Calu3 (cell line): ENCODE results near the gene ALPK3. TPM values are rescaled to one million over a fixed set of nuclear protein-coding genes. Genes with fewer than 3 reads are reported as not detected.

ENCODE experiments used
- BruUV-seq: library from RNA; stranded (reverse); fragments of 400-500 nt; replicated peaks from 2 replicates; lab custom pipeline; 2021; lab: Mats Ljungman, UMichigan
- CTCF ChIA-PET: fragments of 300-600 bp; sonication (Branson Sonifier 250); formaldehyde crosslinking; loops from one replicate; lab custom pipeline; 2022; ENCODE audit warnings: antibody characterized with exemption; lab: Charles Lee
- DNase-seq: peaks from one replicate; pipeline ENCODE4 v3.0.0; 2022
- H3K27ac Mint-ChIP-seq: one replicate; pipeline ENCODE4 v1.8.0; 2022; ENCODE audit warnings: mixed read lengths; ENCODE audit not compliant: unreplicated experiment
- H3K27me3 Mint-ChIP-seq: one replicate; pipeline ENCODE4 v1.8.0; 2022; ENCODE audit warnings: mixed read lengths; ENCODE audit not compliant: unreplicated experiment
- H3K36me3 Mint-ChIP-seq: one replicate; pipeline ENCODE4 v1.8.0; 2022; ENCODE audit warnings: mild to moderate bottlenecking, moderate library complexity, mixed read lengths; ENCODE audit not compliant: insufficient read depth, unreplicated experiment
- H3K4me1 Mint-ChIP-seq: one replicate; pipeline ENCODE4 v1.8.0; 2022; ENCODE audit warnings: mild to moderate bottlenecking, low read depth, mixed read lengths; ENCODE audit not compliant: unreplicated experiment
- H3K4me3 Mint-ChIP-seq: one replicate; pipeline ENCODE4 v1.8.0; 2022; ENCODE audit warnings: mild to moderate bottlenecking, low read depth, moderate library complexity, mixed read lengths; ENCODE audit not compliant: unreplicated experiment
- H3K9me3 Mint-ChIP-seq: one replicate; pipeline ENCODE4 v1.8.0; 2022; ENCODE audit warnings: low read depth, mixed read lengths; ENCODE audit not compliant: unreplicated experiment
- intact Hi-C: fragments of 100-400 bp; cut with micrococcal nuclease; formaldehyde crosslinking; loops from one replicate; pipeline ENCODE4 v1.10.0; 2022; ENCODE audit not compliant: unreplicated experiment
- total RNA-seq: library from RNA; stranded (reverse); gene quantifications from 2 replicates; pipeline ENCODE4 v1.2.3, GENCODE V29; 2022
- TF ChIP-seq, protein P1 (sequence below): fragments of 200-600 bp; IDR thresholded peaks from one replicate; pipeline ENCODE4 v1.8.0; 2022; ENCODE audit warnings: antibody characterized with exemption; ENCODE audit not compliant: unreplicated experiment

The ALPK3 gene
- total RNA-seq, 1 experiment from 2014 or later = 4.6 TPM

DNA sequence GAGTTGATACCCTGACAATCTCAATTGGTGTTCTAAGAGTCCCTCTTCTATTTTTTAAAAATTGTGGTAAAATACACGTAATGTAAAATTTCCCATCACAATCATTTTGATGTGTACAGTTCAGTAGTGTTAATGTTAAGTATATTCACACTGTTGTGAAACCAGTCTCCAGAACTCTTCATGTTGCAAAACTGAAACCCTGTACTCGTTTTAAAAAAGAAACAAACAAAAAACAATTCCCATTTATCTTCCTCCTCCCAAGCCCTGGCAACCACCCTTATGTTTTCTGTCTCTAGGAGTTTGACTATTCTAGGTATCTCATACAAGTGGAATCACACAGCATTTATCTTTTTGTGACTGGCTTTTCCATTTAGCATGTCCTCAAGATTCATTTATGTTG lies 28.7 kb upstream of the ALPK3 start:
- CTCF ChIA-PET = no interaction called here
- Mint-ChIP-seq H3K9me3 (no peaks in the 10 kb centered on the region), H3K27ac (no peak overlapping the region), H3K4me3 (no peak overlapping the region), H3K36me3 (peaks cover 67% of the 10 kb centered on the region), H3K4me1 (peaks cover 8% of the 10 kb centered on the region), H3K27me3 (no peaks in the 10 kb centered on the region)
- no peak for DNase-seq
- no TSS peak for BruUV-seq
- intact Hi-C loops = no loop called here
- TF ChIP-seq, protein P1, sequence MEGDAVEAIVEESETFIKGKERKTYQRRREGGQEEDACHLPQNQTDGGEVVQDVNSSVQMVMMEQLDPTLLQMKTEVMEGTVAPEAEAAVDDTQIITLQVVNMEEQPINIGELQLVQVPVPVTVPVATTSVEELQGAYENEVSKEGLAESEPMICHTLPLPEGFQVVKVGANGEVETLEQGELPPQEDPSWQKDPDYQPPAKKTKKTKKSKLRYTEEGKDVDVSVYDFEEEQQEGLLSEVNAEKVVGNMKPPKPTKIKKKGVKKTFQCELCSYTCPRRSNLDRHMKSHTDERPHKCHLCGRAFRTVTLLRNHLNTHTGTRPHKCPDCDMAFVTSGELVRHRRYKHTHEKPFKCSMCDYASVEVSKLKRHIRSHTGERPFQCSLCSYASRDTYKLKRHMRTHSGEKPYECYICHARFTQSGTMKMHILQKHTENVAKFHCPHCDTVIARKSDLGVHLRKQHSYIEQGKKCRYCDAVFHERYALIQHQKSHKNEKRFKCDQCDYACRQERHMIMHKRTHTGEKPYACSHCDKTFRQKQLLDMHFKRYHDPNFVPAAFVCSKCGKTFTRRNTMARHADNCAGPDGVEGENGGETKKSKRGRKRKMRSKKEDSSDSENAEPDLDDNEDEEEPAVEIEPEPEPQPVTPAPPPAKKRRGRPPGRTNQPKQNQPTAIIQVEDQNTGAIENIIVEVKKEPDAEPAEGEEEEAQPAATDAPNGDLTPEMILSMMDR = no peak

DNA sequence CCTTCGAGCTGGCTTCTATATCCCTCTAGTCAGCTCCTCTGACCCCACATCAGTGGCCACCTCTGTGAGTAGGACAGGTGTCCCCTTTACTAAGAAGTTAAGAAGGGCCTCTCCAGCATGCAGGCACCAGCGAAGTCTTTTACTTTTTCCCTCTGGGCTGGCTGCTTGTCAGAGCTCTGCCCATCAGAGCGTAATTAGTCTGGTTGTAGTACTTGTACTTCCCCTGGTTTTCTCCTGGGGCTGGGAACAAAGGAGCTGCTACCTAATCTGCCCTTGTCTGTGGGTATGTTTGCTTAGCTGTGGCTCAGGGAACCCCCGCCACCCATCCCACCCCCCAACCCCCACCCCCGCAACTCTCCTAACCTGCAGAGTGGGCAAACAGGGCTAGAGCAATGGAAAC lies 27.4 kb upstream of the ALPK3 start:
- no peak overlapping the region for H3K27ac Mint-ChIP-seq
- TF ChIP-seq, protein P1 = no peak
- no peak for DNase-seq
- H3K4me1 Mint-ChIP-seq = peaks cover 8% of the 10 kb centered on the region
- peaks cover 62% of the 10 kb centered on the region for H3K36me3 Mint-ChIP-seq
- H3K27me3 Mint-ChIP-seq = no peaks in the 10 kb centered on the region
- intact Hi-C loops = no loop called here
- CTCF ChIA-PET = no interaction called here
- no peaks in the 10 kb centered on the region for H3K9me3 Mint-ChIP-seq
- no peak overlapping the region for H3K4me3 Mint-ChIP-seq
- no TSS peak for BruUV-seq

DNA sequence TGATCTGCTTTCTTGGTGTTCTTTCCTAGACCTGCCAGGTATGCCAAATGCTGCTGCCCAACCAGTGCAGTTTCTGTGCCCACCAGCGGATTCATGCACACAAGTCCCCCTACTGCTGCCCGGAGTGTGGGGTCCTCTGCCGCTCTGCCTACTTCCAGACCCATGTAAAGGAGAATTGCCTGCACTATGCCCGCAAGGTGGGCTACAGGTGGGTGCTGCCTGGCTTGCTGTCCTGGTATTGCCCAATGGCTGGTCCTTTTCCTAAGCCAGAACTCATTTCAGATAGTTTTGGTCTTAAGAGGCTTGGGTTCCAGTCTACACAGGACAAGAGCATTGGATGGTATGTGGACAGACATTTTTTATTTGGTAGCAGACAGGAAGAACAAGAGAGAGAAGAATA lies 26.5 kb upstream of the ALPK3 start:
- TF ChIP-seq, protein P1 = no peak
- no peak overlapping the region for H3K4me3 Mint-ChIP-seq
- no peaks in the 10 kb centered on the region for H3K9me3 Mint-ChIP-seq
- peaks cover 53% of the 10 kb centered on the region for H3K36me3 Mint-ChIP-seq
- DNase-seq = no peak
- CTCF ChIA-PET = interaction anchor here (0.6 kb wide), 2 partner anchors 192 to 1489 kb away, joined by 3 to 5 read pairs; no protein-coding TSS in a partner anchor
- intact Hi-C loops = no loop called here
- no peak overlapping the region for H3K27ac Mint-ChIP-seq
- no peaks in the 10 kb centered on the region for H3K27me3 Mint-ChIP-seq
- peaks cover 8% of the 10 kb centered on the region for H3K4me1 Mint-ChIP-seq
- BruUV-seq = no TSS peak

DNA sequence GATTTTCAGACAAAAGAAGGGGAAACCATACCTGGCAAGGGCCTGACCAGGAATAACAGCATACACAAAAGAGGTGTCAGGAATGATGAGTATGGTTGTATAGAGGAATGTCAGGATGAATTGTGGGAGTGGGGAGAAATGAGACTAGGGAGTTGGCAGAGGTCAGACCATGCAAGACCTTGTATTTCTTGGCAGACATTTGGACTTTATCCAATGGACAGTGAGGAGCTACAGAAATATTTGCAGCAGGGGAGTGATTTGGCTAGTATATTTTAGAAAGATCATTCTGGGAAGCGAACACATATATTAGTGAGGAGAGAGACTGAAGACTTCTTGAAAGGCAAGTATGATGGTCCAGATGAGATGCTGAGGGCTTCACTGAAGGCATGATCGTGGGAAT lies 25.4 kb upstream of the ALPK3 start:
- TF ChIP-seq, protein P1 = no peak
- intact Hi-C loops = no loop called here
- H3K27ac Mint-ChIP-seq = peak overlapping the region; percentile 2
- no peak overlapping the region for H3K4me3 Mint-ChIP-seq
- CTCF ChIA-PET = no interaction called here
- H3K27me3 Mint-ChIP-seq = no peaks in the 10 kb centered on the region
- H3K9me3 Mint-ChIP-seq = no peaks in the 10 kb centered on the region
- peaks cover 45% of the 10 kb centered on the region for H3K36me3 Mint-ChIP-seq
- BruUV-seq = no TSS peak
- H3K4me1 Mint-ChIP-seq = no peaks in the 10 kb centered on the region
- DNase-seq = no peak
